GM10248 (cell line): ENCODE results near the gene SLC4A1AP.
A peak's percentile ranks its signal among the peaks of the same experiment; 100 is the strongest.
"Not testable (repeated sequence)": the region's sequence is repeated elsewhere in the genome, so short reads cannot be mapped to it uniquely, and the experiment has no call there.

ENCODE experiments used
- CTCF ChIA-PET: fragments of 300-600 bp; sonication (Branson Sonifier 250); formaldehyde crosslinking; extraction: SDS; loops from one replicate; lab custom pipeline; 2021; ENCODE audit warnings: antibody characterized with exemption; lab: Yijun Ruan, JAX
- POLR2A ChIA-PET: fragments of 350-650 bp; sonication (Branson Sonifier 250); formaldehyde crosslinking; extraction: SDS; loops from one replicate; lab custom pipeline; 2020; ENCODE audit warnings: antibody characterized with exemption; lab: Yijun Ruan, JAX
- DNase-seq: peaks from one replicate; pipeline ENCODE4 v3.0.0; 2012; ENCODE audit errors: extremely low spot score
- CTCF ChIP-seq: IDR thresholded peaks from 2 replicates; pipeline ENCODE4 v1.5.1; 2012; ENCODE audit warnings: mild to moderate bottlenecking, low read depth; ENCODE audit errors: extremely low read depth, missing control alignments, control extremely low read depth

SLC4A1AP gene

GRCh38 chr2:27683390-27684071 lies 19.8 kb downstream of the SLC4A1AP start:
- DNase-seq = peak; percentile 76
- POLR2A ChIA-PET = no interaction called here
- CTCF ChIA-PET = interaction anchor here (0.6 to 4.9 kb wide), 64 partner anchors 10 to 1264 kb away, joined by 3 to 111 read pairs (median 4); partner anchors contain the start of genes CCDC121, GPN1, MPV17 and NRBP1
- TF ChIP-seq CTCF = peak; percentile 99

- DNase-seq, POLR2A ChIA-PET: not testable (repeated sequence)
- CTCF ChIA-PET = interaction anchor here (1.4 to 4.9 kb wide), 7 partner anchors 8 to 383 kb away, joined by 4 to 111 read pairs (median 58); partner anchors contain the start of genes SLC4A1AP and SUPT7L
These were observed 21.3 kb downstream of the SLC4A1AP start for GRCh38 chr2:27685006-27685405.

GRCh38 chr2:27685577-27685976 lies 21.9 kb downstream of the SLC4A1AP start:
- CTCF ChIA-PET = interaction anchor here (1.1 kb wide), 1 partner anchor 18 kb away, joined by 5 read pairs; no protein-coding TSS in a partner anchor
- no peak for TF ChIP-seq CTCF
- no peak for DNase-seq
- POLR2A ChIA-PET = no interaction called here

GRCh38 chr2:27687232-27687631 lies 23.5 kb downstream of the SLC4A1AP start:
- CTCF ChIA-PET = interaction anchor here (1.0 to 1.3 kb wide), 2 partner anchors 17 to 384 kb away, joined by 3 to 5 read pairs; no protein-coding TSS in a partner anchor
- no peak for DNase-seq
- POLR2A ChIA-PET = no interaction called here
- TF ChIP-seq CTCF = no peak

- ChIA-PET POLR2A (no interaction called here), CTCF (interaction anchor here (1.2 to 8.0 kb wide), 4 partner anchors 7 to 19 kb away, joined by 3 to 60 read pairs (median 4); no protein-coding TSS in a partner anchor)
- no peak for TF ChIP-seq CTCF
- DNase-seq = no peak
These were observed 25.7 kb downstream of the SLC4A1AP start for GRCh38 chr2:27689424-27689823.

GRCh38 chr2:27690052-27690451 lies 26.4 kb downstream of the SLC4A1AP start:
- POLR2A ChIA-PET = no interaction called here
- TF ChIP-seq CTCF = no peak
- CTCF ChIA-PET = interaction anchor here (0.9 to 8.0 kb wide), 6 partner anchors 7 to 35 kb away, joined by 3 to 60 read pairs (median 3); no protein-coding TSS in a partner anchor
- DNase-seq = no peak

- no peak for DNase-seq
- ChIA-PET POLR2A (no interaction called here), CTCF (interaction anchor here (1.5 to 8.0 kb wide), 3 partner anchors 9 to 15 kb away, joined by 3 to 60 read pairs (median 20); no protein-coding TSS in a partner anchor)
- TF ChIP-seq CTCF = no peak
These were observed 34.0 kb downstream of the SLC4A1AP start for GRCh38 chr2:27697660-27698059.
